Fibroblast of skin of right biceps (primary cell): ENCODE results near the gene ATG14.
"Not testable (repeated sequence)": the region's sequence is repeated elsewhere in the genome, so short reads cannot be mapped to it uniquely, and the experiment has no call there.

Source experiments
- DNase-seq: peaks from one replicate; pipeline ENCODE4 v3.0.0-alpha.2; 2013

Gene ATG14

GRCh38 chr14:55350461-55350860, 61.2 kb downstream of the ATG14 start:
- DNase-seq, result no peak

DNA sequence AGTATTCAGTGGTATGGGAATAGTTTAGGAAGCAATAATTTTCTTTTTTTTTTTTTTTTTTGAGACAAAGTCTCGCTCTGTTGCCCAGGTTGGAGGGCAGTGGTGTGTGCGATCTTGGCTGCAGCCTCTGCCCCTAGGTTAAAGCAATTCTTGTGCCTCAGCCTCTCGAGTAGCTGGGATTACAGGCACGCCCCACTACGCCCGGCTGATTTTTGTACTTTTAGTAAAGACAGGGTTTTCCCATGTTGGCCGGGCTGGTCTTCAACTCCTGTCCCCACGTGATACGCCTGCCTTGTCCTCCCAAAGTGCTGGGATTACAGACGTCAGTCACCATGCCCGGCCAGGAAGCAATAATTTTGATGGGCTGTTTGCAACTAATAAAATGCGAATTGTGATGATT, 62.1 kb downstream of the ATG14 start:
- no peak for DNase-seq

DNA sequence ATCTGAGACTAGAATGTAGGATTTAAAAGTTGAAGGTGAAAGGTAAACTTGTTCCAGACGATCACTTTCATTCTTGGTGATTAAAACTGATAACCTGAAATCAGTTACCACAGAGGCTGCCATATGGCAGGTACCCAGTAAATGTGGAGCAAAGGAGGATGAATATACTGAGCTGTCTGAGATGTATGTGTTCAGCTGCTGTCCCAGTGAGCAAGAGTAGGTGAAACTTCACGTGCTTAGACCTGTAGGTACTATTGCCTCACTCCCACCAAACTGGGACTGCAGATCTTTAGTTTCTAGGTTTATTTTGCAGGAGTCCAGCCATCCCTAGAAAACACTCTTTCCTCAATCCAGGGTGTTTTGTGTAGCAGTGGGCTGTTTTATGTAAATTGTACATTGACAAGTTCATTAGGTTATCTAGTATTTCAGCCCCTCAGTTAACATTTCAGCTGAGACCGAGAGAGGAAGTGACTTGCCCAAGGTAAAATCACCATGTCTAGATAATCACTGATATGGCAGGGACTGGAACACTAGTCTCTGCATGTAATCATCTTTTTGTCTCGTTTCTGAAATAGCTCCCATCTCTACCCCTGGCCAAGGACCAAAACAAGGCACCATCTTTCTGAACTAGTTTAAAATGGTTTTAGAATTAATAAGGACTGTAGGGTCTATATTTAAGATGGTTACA, 62.7 kb downstream of the ATG14 start:
- no peak for DNase-seq

DNA sequence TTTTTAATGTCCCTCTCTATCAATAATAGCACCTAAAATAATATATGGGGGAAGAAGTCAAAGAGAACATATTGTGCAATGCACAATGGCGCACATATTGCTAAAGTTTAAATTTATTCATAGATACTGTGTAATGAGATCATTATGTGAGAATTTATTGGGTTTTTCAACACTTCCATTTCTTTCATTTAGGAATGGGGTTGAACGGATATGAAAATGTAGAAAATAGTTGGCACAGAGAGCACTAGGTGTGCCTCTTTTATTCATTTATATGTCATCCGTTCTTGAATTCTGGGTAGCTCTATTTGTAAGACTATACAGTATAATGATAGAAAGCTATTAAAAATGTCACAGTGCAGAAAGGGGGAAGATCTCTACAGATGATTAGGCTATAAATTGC, 63.9 kb downstream of the ATG14 start:
- no peak for DNase-seq

- no peak for DNase-seq
Observed at GRCh38 chr14:55347040-55347439, 64.6 kb downstream of the ATG14 start.

- DNase-seq, result not testable (repeated sequence)
Observed at GRCh38 chr14:55344582-55345163, 67.0 kb downstream of the ATG14 start.

DNA sequence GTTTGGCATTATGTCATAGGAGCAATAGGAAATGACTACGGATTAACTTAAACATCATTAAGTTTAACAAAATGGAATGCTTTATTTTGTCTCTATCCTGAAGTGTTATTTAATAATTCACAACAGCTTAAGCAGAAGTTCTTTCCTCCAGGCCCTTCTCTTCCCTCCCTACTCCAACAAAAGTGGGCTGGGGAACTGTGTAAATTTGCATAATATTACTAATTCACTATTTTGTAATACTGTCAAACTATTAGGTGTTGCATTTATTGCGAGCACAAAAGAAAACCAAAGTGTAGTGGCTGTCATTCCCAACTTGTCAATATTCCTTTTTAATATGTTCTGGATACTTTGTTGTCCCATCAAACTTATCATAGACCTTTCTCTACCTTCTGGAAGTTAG, 69.8 kb downstream of the ATG14 start:
- peak; percentile 8 for DNase-seq

GRCh38 chr14:55340482-55340881, 71.1 kb downstream of the ATG14 start:
- no peak for DNase-seq

GRCh38 chr14:55339770-55340169, 71.9 kb downstream of the ATG14 start:
- DNase-seq, result no peak

DNA sequence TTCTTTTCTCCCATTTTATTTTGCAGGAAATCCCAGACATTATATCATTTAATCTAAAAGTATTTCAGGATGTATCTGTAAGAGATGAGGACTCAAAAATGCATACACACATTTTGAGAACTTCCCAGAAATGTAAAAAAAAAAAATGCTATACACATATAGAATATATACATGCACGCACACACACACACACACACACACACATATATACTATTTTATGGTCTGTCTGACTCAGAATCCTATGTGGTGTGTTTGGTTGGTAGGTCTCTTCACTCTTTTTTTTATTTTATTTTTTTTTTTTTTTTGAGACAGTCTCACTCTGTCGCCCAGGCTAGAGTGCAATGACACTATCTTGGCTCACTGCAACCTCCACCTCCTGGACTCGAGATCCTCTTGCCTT, 74.9 kb downstream of the ATG14 start:
- DNase-seq, result peak; percentile 5

DNA sequence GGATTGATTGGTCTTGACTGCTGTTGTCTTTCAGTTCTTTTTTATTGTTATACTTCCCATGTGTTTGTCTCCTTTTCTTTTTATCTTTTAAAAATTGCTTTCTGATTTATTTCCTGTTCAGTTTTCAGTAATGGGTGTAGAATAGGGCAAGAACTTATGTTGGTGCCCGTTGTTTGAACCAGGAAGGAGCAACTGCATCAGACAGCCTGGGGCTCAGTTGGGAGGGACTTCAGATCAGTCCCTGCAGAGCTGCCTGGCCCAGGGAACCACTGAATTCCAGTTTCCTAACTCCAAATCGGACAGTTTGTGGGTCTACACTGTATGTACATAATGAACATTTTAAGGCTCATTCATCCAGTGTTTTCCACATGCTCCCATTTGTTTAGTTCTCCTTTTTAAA, 75.5 kb downstream of the ATG14 start:
- DNase-seq, result peak; percentile 14

DNA sequence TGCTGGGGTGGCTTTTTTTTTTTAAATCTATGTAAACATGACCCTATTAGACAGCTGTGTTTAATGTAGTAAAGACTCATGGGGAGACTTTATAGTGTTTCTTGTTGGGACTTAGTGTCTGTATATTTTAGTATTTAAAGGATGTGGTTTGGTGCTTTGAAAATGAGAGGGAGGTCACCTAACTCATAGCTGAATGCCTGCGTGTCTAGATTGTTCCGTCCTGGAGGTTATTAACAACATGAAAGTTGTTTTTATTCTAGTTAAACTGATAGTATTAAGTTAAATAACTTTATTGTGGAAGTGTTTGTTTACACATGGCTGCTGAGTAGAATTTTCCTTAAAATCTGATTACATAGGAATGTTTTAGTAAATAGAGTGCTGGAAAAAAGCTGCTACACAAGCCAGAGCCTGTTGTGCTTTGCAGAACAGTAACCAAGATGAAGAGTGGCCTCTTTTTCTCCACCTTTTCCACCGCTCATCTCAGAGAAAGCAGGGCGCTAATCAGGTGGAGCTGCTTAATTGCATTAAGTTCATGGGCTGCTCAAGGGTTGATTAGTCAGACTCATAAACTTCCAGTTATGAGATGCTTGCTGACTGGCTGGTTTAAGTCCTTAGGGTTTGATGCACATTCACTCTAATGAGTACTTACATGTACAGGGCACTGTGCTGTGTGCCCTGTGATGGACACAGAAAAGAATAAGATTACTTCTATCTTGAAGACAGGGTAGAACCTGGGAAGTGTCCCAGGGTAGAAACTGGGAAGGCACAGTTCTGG, 77.7 kb downstream of the ATG14 start:
- peak; percentile 14 for DNase-seq

- no peak for DNase-seq
Observed at GRCh38 chr14:55332654-55333570, 78.7 kb downstream of the ATG14 start.

DNA sequence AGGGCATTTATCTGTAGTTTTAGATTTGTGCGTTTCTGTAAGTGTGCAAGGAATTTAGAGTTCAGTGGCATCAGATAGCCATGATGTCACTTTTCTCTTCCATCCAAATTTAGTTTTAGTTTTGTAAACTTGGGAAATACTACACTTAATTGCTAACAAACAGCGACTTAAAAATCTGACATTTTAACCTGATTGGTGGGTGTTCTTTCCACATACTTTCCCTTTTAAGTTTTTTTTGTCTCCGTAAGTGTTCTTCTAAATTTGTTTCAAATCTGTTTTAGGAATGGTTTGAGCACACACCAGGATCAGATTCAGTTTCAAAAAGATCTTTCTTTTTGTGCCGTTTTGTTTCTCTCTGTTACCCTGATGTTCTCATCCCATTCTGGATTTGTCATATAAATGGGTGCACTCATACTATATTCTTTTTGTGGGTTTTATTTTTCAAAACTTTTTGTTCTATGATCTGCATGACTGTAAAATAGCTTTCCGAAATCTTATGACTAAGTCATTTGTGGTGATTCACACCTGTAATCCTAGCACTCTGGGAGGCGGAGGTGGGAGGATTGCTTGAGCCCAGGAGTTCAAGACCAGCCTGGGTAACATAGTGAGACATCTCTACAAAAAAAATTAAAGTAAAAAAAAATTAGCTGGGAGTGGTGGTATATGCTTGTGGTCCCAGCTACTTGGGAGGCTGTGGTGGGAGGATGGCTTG, 81.5 kb downstream of the ATG14 start:
- peak; percentile 15 for DNase-seq

DNA sequence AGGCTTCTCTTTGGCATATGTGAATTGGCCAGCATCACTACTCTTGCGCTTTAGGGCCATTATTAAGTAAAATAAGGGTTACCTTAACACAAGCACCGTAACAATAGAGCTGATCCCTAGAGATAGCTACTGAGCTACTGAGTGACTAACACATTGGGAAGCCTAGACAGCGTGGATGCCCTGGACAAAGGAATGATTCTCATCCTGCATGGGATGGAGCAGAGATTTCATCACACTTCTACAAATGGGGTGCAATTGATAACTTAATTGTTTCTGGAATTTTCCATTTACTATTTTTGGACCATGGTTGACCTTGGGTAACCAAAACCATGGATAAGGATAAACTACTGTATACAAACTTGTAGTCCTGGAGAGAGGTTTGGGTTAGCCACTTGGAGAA, 83.3 kb downstream of the ATG14 start:
- peak; percentile 44 for DNase-seq

DNA sequence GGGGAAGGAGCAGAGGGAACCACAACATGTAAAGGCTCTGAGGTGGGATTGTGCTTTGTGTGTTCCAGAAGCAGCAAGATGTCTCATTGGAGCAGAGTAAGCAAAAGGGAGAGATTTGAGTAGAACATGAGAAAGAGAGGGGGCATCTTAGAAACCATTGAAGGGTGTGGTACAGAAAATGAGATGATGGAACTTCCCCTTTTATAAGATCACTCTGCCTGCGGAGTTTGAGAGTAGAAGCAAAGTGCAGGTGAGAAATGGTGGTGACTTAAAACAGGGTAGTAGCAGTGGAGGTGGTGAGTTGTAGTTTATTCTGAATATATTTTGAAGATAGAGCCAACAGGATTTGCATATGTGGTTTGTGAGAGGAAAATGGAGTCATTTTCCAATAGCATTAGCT, 84.5 kb downstream of the ATG14 start:
- DNase-seq, result no peak

- no peak for DNase-seq
Observed at GRCh38 chr14:55324812-55325211, 86.8 kb downstream of the ATG14 start.

GRCh38 chr14:55323910-55324309, 87.7 kb downstream of the ATG14 start:
- DNase-seq, result no peak

DNA sequence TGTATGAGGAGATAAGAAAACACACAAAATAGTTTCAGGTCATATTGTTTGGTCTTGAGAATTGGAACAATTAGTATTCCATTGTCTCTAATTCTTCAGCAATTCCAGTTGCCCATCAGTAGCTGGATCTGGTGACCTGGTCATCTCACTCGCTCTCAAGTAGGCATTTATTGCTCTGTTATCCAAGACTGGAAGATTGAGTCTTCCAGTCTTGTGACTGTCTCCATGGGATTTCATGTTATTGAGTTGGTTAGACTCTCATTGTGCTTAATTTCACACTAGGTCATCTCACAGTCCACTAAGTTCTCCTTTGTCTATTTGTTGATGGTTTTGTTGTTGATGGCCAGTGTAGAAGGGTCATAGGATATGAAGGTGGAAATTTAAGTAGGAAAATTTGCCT, 92.9 kb downstream of the ATG14 start:
- DNase-seq, result no peak

DNA sequence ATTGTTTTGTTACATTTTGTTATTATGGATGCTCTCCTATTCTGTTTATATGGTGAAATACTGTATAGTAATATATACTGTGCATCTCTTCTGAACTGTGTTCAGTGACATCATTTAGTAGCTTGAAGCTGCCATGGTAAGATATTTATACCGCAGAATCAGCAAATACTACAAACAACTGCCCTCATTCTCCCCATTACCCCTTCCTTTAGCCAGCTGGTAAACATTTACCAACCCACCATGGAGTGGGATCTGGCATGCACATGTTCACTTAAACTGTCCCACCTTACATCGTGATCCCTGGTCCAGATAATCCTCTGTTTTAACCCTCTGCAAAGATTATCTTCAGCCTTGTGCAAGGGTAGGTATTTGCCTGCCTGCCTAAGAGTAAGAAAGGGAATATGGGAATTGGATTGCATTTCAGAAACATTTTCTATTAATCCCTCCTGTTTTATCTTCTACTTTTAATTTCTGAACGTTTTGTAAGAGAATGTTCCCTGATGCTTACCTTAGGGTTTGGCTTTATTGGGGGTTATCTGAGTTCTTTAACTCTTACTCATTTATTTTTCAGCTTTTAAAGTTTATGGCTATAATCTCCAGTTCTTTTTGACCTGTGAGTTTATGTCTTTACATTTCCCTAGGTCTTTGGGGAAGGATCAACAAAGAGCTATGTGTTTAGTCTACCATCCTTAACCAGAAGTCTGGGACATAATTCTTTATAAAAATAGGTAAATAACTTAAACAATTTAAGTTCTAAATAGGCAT, 93.9 kb downstream of the ATG14 start:
- DNase-seq, result no peak

- no peak for DNase-seq
Observed at GRCh38 chr14:55316564-55316963, 95.1 kb downstream of the ATG14 start.
